ENCODE measurements around the gene FZD7. TPM values are rescaled to one million over a fixed set of nuclear protein-coding genes. Genes with fewer than 3 reads are reported as not detected.

Gene FZD7
- total and polyA plus RNA-seq, 2 donors (not counting 1 experiment from before 2014, with no cell fraction given) = 39.1 to 44.4 TPM

- no peaks in the 10 kb centered on the region for H3K27me3 ChIP-seq (ENCODE audit: control insufficient read depth, insufficient read depth, low read length)
- H3K9ac ChIP-seq (ENCODE audit: insufficient read depth, low read length) = no peak overlapping the region
- no peaks in the 10 kb centered on the region for H3K79me2 ChIP-seq (ENCODE audit: control insufficient read depth, insufficient read depth, low read length)
- no peaks in the 10 kb centered on the region for H4K20me1 ChIP-seq (ENCODE audit: control insufficient read depth, extremely low read depth, insufficient read depth, low read length)
- H3K4me1 ChIP-seq (ENCODE audit: control insufficient read depth, extremely low read depth, insufficient read depth, low read length) = no peaks in the 10 kb centered on the region
- no peaks in the 10 kb centered on the region for H3K9me3 ChIP-seq (ENCODE audit: control insufficient read depth, insufficient read depth, low read depth, low read length)
- H2AFZ ChIP-seq (ENCODE audit: low read length) = no peak overlapping the region
- TF ChIP-seq EZH2 (IDR thresholded peaks at IDR 0.05; ENCODE audit: low read length, missing control alignments) (no peak), CTCF (conservative IDR thresholded peaks at IDR 0.05 in 1 of 2, IDR thresholded peaks at IDR 0.05 in 1 of 2; ENCODE audit: low read depth in 1 of 2, low read length in 2 of 2) (no peak)
- H3K36me3 ChIP-seq (ENCODE audit: control insufficient read depth, insufficient read depth, low read length) = no peaks in the 10 kb centered on the region
- DNase-seq (ENCODE audit: low read depth in 2 of 2) = no peak
- no peak overlapping the region for H3K4me3 ChIP-seq (replicated peaks in 1 of 4; ENCODE audit: control extremely low read depth in 1 of 4, insufficient read depth in 1 of 4, low read depth in 3 of 4, low read length in 4 of 4)
- H3K27ac ChIP-seq (ENCODE audit: insufficient read depth, low read length) = no peak overlapping the region
- no peak overlapping the region for H3K4me2 ChIP-seq (ENCODE audit: extremely low read depth, insufficient read depth, low read length)
Observed at GRCh38 chr2:202022755-202023154, 10.9 kb upstream of the FZD7 start.

- Histone ChIP-seq H3K27me3 (ENCODE audit: control insufficient read depth, insufficient read depth, low read length) (no peaks in the 10 kb centered on the region), H2AFZ (ENCODE audit: low read length) (no peak overlapping the region), H3K9ac (ENCODE audit: insufficient read depth, low read length) (no peak overlapping the region), H4K20me1 (ENCODE audit: control insufficient read depth, extremely low read depth, insufficient read depth, low read length) (no peaks in the 10 kb centered on the region), H3K4me2 (ENCODE audit: extremely low read depth, insufficient read depth, low read length) (no peak overlapping the region), H3K4me3 (replicated peaks in 1 of 4; ENCODE audit: control extremely low read depth in 1 of 4, insufficient read depth in 1 of 4, low read depth in 3 of 4, low read length in 4 of 4) (no peak overlapping the region), H3K79me2 (ENCODE audit: control insufficient read depth, insufficient read depth, low read length) (no peaks in the 10 kb centered on the region), H3K9me3 (ENCODE audit: control insufficient read depth, insufficient read depth, low read depth, low read length) (no peaks in the 10 kb centered on the region), H3K36me3 (ENCODE audit: control insufficient read depth, insufficient read depth, low read length) (no peaks in the 10 kb centered on the region), H3K27ac (ENCODE audit: insufficient read depth, low read length) (no peak overlapping the region), H3K4me1 (ENCODE audit: control insufficient read depth, extremely low read depth, insufficient read depth, low read length) (no peaks in the 10 kb centered on the region)
- no peak for DNase-seq (ENCODE audit: low read depth in 2 of 2)
- TF ChIP-seq EZH2 (IDR thresholded peaks at IDR 0.05; ENCODE audit: low read length, missing control alignments) (no peak), CTCF (conservative IDR thresholded peaks at IDR 0.05 in 1 of 2, IDR thresholded peaks at IDR 0.05 in 1 of 2; ENCODE audit: low read depth in 1 of 2, low read length in 2 of 2) (no peak)
Observed at GRCh38 chr2:202023198-202023903, 10.3 kb upstream of the FZD7 start.

- Histone ChIP-seq H3K36me3 (ENCODE audit: control insufficient read depth, insufficient read depth, low read length) (no peaks in the 10 kb centered on the region), H3K9ac (ENCODE audit: insufficient read depth, low read length) (no peak overlapping the region), H3K79me2 (ENCODE audit: control insufficient read depth, insufficient read depth, low read length) (no peaks in the 10 kb centered on the region), H3K27ac (ENCODE audit: insufficient read depth, low read length) (no peak overlapping the region), H4K20me1 (ENCODE audit: control insufficient read depth, extremely low read depth, insufficient read depth, low read length) (no peaks in the 10 kb centered on the region), H2AFZ (ENCODE audit: low read length) (no peak overlapping the region), H3K9me3 (ENCODE audit: control insufficient read depth, insufficient read depth, low read depth, low read length) (no peaks in the 10 kb centered on the region), H3K27me3 (ENCODE audit: control insufficient read depth, insufficient read depth, low read length) (no peaks in the 10 kb centered on the region), H3K4me1 (ENCODE audit: control insufficient read depth, extremely low read depth, insufficient read depth, low read length) (no peaks in the 10 kb centered on the region), H3K4me3 (replicated peaks in 1 of 4; ENCODE audit: control extremely low read depth in 1 of 4, insufficient read depth in 1 of 4, low read depth in 3 of 4, low read length in 4 of 4) (no peak overlapping the region), H3K4me2 (ENCODE audit: extremely low read depth, insufficient read depth, low read length) (no peak overlapping the region)
- no peak for TF ChIP-seq CTCF (conservative IDR thresholded peaks at IDR 0.05 in 1 of 2, IDR thresholded peaks at IDR 0.05 in 1 of 2; ENCODE audit: low read depth in 1 of 2, low read length in 2 of 2)
- no peak for DNase-seq (ENCODE audit: low read depth in 2 of 2)
Observed at GRCh38 chr2:202023904-202024266, 9.8 kb upstream of the FZD7 start.
